SH-SY5Y (cell line): ENCODE data around the gene CAMTA1.

ENCODE experiments used
- GATA2 ChIP-seq: IDR thresholded peaks from 2 replicates; pipeline ENCODE4 v1.6.1; 2011; ENCODE audit warnings: mild to moderate bottlenecking, low read depth, low read length
- GATA3 ChIP-seq: IDR thresholded peaks from 2 replicates; pipeline ENCODE4 v1.6.1; 2011; ENCODE audit warnings: low read depth, mild to moderate bottlenecking, low read length, moderate library complexity

DNA sequence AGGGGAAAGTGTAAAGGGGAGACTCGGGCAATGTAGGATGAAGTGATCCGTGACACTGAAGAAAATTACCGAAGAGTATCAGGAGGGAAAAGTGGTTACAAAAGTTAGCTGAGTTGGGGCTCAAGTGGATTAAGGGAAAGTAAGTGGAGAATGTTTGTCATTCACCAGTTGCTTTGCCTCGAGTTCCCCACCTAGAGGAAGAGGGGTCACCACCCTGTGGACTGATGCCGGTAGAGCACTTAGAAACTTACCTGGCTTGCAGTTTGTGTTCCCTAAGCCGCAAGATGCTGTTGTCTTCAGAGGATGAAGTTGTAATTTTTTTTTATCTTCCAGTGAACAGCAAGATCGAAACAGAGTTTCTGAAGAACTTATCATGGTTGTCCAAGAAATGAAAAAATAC lies 999.9 kb downstream of the CAMTA1 start:
- no peak for TF ChIP-seq GATA2
- TF ChIP-seq GATA3 = no peak
